ENCODE data around the gene PTK7. TPM values are rescaled to one million over a fixed set of nuclear protein-coding genes. Genes with fewer than 3 reads are reported as not detected.

PTK7 gene
- total RNA-seq, 2 experiments from 2014 or later, result 13.0 to 18.5 TPM

DNA sequence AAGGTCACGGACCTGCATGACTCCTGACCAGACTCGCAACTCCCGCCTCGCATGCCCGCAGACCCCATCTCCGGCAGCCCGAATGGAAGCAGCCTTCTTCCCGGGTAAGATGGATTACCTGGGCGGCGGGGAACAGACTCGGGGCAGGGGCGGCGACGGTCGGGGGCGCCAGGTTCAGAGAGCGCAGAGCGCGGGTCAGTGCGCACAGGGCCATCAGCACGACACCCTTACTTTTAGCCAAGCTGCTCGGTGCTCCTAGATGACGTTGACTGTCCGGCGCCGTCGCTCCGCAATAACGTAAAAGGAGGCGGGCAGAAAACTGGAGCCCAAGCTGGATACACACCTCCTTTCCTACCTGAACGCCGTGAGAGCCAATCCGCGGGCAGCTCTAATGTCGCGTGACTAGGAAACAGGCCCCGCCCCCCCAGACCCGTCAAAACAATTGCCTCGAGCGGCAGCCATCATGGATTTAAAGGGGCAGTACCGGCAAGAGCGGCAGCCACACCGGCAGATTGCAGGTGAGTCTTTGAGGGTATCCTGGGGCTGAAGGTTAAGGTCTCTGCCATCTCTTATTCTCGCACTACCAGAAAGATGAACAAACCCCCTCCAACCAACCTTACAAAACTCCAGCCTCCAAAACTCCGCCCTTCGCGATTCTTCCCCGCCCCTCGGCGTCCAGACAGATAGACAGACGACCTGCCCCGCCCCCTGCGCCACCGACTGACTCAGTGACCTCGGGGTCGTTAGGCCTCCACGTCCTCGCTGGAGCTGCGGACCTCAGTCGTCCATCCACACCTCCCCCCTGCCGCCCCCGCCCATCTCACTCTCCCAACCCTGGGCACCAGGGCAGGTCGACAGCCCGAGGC lies 16.7 kb upstream of the PTK7 start, which contains the start of the genes KLC4 and MRPL2:
KLC4 (plus strand) TSS at position 464 of the 866 bp plus-strand sequence. CDS start 1,705 bp downstream, outside the sequence.
MRPL2 (minus strand) TSS at position 267 of the 866 bp plus-strand sequence; CDS start at position 214, 53 bp downstream.
- H3K79me2 ChIP-seq (ENCODE audit: insufficient read depth, low read depth, low read length), result peaks cover 17% of the 10 kb centered on the region
- H3K36me3 ChIP-seq (ENCODE audit: insufficient read depth, low read length), result peaks cover 11% of the 10 kb centered on the region
- no peaks in the 10 kb centered on the region for H3K9me2 ChIP-seq (ENCODE audit: insufficient read depth, low read length)
- no peaks in the 10 kb centered on the region for H3K9me3 ChIP-seq (ENCODE audit: low read length)
- CTCF ChIA-PET (ENCODE audit: unreplicated experiment), result interaction anchor here (0.9 to 1.2 kb wide), 3 partner anchors 12 to 165 kb away, joined by 3 to 4 read pairs (median 3); no protein-coding TSS in a partner anchor
- TF ChIP-seq, protein P1, sequence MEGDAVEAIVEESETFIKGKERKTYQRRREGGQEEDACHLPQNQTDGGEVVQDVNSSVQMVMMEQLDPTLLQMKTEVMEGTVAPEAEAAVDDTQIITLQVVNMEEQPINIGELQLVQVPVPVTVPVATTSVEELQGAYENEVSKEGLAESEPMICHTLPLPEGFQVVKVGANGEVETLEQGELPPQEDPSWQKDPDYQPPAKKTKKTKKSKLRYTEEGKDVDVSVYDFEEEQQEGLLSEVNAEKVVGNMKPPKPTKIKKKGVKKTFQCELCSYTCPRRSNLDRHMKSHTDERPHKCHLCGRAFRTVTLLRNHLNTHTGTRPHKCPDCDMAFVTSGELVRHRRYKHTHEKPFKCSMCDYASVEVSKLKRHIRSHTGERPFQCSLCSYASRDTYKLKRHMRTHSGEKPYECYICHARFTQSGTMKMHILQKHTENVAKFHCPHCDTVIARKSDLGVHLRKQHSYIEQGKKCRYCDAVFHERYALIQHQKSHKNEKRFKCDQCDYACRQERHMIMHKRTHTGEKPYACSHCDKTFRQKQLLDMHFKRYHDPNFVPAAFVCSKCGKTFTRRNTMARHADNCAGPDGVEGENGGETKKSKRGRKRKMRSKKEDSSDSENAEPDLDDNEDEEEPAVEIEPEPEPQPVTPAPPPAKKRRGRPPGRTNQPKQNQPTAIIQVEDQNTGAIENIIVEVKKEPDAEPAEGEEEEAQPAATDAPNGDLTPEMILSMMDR (conservative IDR thresholded peaks at IDR 0.05; ENCODE audit: low read length), result no peak
- TF ChIP-seq EZH2phosphoT487 (IDR thresholded peaks at IDR 0.05; ENCODE audit: borderline replicate concordance, low read depth, low read length), result no peak
- intact Hi-C loops (cut with micrococcal nuclease; ENCODE audit: unreplicated experiment), result no loop called here
- H3K27ac ChIP-seq (ENCODE audit: low read depth, low read length, poor library complexity, severe bottlenecking), result peak within 1 kb of the TSS; percentile 23
- BruUV-seq (replicated peaks), result no TSS peak
- H4K20me1 ChIP-seq (ENCODE audit: insufficient read depth, low read length), result no peaks in the 10 kb centered on the region
- peak within 1 kb of the TSS; percentile 95 for H3K4me3 ChIP-seq (ENCODE audit: low read depth, low read length, poor library complexity, severe bottlenecking)
- POLR2A ChIA-PET, result interaction anchor here (0.6 to 2.2 kb wide), 15 partner anchors 9 to 920 kb away, joined by 3 to 7 read pairs (median 4); partner anchors contain the start of genes KLHDC3, MEA1, PEX6 and PPP2R5D
- peaks cover 18% of the 10 kb centered on the region for H3K4me1 ChIP-seq (ENCODE audit: insufficient read depth, low read length, poor library complexity, severe bottlenecking)
- peak within 1 kb of the TSS; percentile 87 for H2AFZ ChIP-seq (ENCODE audit: low read length)
- peak; percentile 99 for DNase-seq (ENCODE audit: low spot score)
- H3K4me2 ChIP-seq (ENCODE audit: low read length), result peak within 1 kb of the TSS; percentile 97

DNA sequence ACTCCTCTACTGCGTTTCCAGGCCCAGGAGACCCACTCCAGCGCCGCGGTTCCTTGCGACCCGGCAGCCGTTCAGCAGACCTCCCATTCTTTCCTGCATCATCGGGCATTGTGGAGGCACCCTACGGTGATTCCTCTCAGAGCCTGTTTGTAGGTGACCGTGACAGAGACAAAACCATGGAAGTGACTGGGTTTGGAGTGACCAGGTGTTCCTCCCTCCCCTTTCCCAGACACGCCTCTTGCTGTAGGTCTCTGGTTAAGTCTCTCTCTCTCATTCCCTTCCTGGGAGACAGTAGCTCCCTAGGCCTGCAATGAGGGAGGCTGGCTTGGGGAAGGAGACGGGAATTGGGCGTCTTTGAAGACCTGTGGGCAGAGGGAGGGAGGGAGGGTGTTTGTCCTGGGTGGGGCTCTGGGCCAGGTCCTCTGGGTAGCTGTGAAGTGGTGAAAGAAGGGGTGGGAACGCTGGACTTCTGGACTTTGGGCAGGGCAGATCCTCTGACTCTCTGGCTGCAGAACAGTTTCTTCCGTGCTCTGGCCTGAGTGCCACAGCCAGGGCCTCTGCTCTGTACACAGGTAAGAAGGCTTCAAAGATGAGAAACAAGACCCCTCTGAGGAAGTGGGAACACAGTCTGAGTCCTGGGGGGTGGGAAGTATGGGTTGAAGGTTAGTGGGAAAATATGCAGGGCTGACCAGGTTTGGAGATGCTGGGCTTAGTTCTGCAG lies 15.9 kb upstream of the PTK7 start:
- peak overlapping the region; percentile 97 for H3K4me2 ChIP-seq (ENCODE audit: low read length)
- TF ChIP-seq, protein P1 (conservative IDR thresholded peaks at IDR 0.05; ENCODE audit: low read length), result no peak
- TF ChIP-seq EZH2phosphoT487 (IDR thresholded peaks at IDR 0.05; ENCODE audit: borderline replicate concordance, low read depth, low read length), result no peak
- POLR2A ChIA-PET, result interaction anchor here (0.7 to 2.2 kb wide), 6 partner anchors 16 to 461 kb away, joined by 3 to 6 read pairs (median 3); partner anchors contain the start of gene PTK7
- BruUV-seq (replicated peaks), result no TSS peak
- CTCF ChIA-PET (ENCODE audit: unreplicated experiment), result interaction anchor here (0.6 to 1.0 kb wide), 3 partner anchors 83 to 92 kb away, joined by 3 to 4 read pairs (median 3); no protein-coding TSS in a partner anchor
- peaks cover 17% of the 10 kb centered on the region for H3K4me1 ChIP-seq (ENCODE audit: insufficient read depth, low read length, poor library complexity, severe bottlenecking)
- peak overlapping the region; percentile 13 for H3K27ac ChIP-seq (ENCODE audit: low read depth, low read length, poor library complexity, severe bottlenecking)
- H3K9me3 ChIP-seq (ENCODE audit: low read length), result no peaks in the 10 kb centered on the region
- intact Hi-C loops (cut with micrococcal nuclease; ENCODE audit: unreplicated experiment), result no loop called here
- H3K9me2 ChIP-seq (ENCODE audit: insufficient read depth, low read length), result no peaks in the 10 kb centered on the region
- H3K79me2 ChIP-seq (ENCODE audit: insufficient read depth, low read depth, low read length), result peaks cover 17% of the 10 kb centered on the region
- no peaks in the 10 kb centered on the region for H4K20me1 ChIP-seq (ENCODE audit: insufficient read depth, low read length)
- H3K4me3 ChIP-seq (ENCODE audit: low read depth, low read length, poor library complexity, severe bottlenecking), result peak overlapping the region; percentile 95
- H2AFZ ChIP-seq (ENCODE audit: low read length), result peak overlapping the region; percentile 87
- H3K36me3 ChIP-seq (ENCODE audit: insufficient read depth, low read length), result peaks cover 11% of the 10 kb centered on the region
- DNase-seq (ENCODE audit: low spot score), result no peak

Measured in OCI-LY7 (cell line).